Ishikawa (cell line): Measurements from ENCODE around the gene EEF1AKMT3.

Experiments
- CREB1 ChIP-seq: IDR thresholded peaks from 2 replicates; pipeline ENCODE4 v1.6.1; 2012; ENCODE audit warnings: low read depth
- EP300 ChIP-seq: IDR thresholded peaks from 2 replicates; pipeline ENCODE4 v1.6.1; 2012; ENCODE audit warnings: borderline replicate concordance
- MAX ChIP-seq: IDR thresholded peaks from 2 replicates; pipeline ENCODE4 v1.6.1; 2012
- RAD21 ChIP-seq: IDR thresholded peaks from 2 replicates; pipeline ENCODE4 v1.6.1; 2012; ENCODE audit warnings: low read depth
- REST ChIP-seq: IDR thresholded peaks from 2 replicates; pipeline ENCODE4 v1.6.1; 2012; ENCODE audit warnings: low read depth, mild to moderate bottlenecking
- TAF1 ChIP-seq: IDR thresholded peaks from 2 replicates; pipeline ENCODE4 v1.6.1; 2012; ENCODE audit warnings: low read depth, mild to moderate bottlenecking
- TEAD4 ChIP-seq: IDR thresholded peaks from 2 replicates; pipeline ENCODE4 v1.6.1; 2012
- YY1 ChIP-seq: IDR thresholded peaks from 2 replicates; pipeline ENCODE4 v1.6.1; 2012; ENCODE audit warnings: low read depth

- TF ChIP-seq TAF1 = no peak
- no peak for TF ChIP-seq EP300
- TF ChIP-seq MAX = no peak
- TF ChIP-seq YY1 = no peak
- TF ChIP-seq RAD21 = no peak
- no peak for TF ChIP-seq TEAD4
- no peak for TF ChIP-seq CREB1
- no peak for TF ChIP-seq REST
These were observed 14.6 kb upstream of the EEF1AKMT3 start for GRCh38 chr12:57757771-57758170.
